ENCODE data around the gene DAPK2.
"Not testable (repeated sequence)": the region's sequence is repeated elsewhere in the genome, so short reads cannot be mapped to it uniquely, and the experiment has no call there.

The DAPK2 gene

DNA sequence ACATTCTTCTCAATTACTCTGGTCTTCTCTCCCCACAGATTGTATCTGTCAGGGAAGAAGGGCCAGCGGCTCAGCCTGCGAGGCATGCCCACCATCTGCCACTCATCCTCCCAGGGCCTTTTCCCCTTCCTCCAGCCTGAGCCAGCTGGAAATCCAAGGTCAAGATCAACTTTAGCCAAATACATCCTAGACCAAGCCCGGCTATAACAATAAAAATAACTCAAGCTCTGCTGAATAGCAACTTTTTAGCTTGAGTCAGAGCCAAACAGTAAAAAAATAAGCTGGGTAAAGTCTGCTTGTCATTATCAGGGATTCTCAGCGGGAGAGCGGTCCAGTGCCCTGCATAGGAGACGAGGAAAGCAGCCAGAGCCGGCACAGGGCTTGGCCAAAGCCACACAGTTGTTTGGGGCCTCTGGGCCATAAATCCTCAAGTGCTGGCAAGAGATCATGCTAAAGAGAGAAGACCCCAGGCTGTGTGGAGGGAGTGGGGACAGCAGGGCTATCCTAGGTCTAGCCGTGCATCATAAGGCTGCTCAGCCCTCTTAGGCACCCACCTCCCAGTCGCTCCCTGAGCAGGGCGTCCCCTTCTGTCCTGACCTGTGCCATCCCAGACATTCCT, 136.4 kb downstream of the DAPK2 start:
- DNase-seq: no peak

DNA sequence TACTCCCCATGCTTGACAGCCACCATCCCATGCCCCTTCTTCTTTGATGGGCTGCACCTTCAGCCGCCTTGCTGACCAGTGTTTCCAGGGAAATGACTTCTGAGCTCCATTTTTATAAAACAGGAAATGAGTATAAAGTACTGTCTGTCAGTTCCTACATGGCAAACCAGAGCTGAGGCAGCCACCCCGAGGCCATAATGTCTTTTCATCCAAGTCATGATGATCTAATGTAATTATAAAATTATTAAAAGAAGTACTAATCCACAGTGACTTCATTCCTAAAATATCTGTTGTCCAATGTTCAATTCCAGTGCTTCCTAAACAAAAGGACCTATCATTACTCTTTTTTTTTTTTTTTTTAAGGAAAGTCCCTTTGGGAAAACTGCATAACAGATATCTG, 137.3 kb downstream of the DAPK2 start:
- DNase-seq: peak; percentile 48

DNA sequence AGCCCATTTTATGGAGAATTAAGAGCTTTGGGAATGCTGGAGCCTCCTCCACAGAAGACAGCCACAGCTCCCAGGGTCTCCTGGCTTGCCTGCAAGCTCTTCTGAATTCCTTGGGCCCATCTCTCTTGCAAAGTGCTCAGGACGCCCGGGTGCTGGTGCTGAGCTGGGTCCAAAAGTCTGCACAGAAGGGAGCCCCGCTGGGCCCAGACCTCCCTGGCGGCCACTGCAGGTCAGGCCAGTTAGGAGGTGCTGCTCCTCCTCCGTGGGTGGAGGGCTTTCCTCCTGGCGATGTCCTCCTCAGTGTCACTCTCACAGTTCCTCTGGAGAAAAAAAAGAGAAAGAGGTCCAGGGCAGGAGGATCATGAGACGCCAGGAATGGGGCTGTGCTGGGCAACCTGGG, 138.0 kb downstream of the DAPK2 start:
- no peak for DNase-seq

DNA sequence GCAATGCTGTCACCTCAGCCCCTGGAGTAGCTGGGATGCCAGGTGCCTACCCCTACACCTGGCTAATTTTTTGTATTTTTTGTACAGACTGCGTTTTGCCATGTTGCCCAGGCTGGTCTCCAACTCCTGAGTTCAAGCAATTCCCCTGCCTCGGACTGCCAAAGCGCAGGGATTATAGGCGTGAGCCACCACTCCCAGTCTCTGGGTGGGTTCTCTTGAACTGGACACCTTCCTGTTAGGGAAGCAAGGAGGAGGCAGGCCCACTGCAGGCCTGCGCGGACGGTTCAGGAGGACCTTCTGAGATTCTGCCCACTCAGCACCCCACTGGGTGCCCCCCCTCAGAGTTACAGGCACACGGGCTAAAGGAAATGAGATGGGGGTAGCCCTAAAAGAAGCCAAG, 138.8 kb downstream of the DAPK2 start:
- DNase-seq: no peak

DNA sequence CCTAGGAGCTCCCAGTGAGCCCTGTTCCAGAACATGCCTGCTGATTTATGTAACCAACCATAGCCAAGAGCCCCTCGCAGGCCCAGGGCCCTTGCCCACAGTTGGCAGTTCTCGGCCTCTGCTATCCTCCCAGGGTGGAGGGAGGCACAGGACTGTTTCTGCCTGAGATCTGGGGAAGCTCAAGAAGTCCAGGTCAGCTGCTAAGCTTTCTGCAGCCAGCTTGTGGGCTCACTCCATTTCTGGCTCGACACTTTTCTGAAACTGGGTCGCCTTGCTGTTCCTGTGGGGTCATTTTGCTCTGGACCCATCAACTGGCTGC, 140.1 kb downstream of the DAPK2 start:
- DNase-seq: no peak

DNA sequence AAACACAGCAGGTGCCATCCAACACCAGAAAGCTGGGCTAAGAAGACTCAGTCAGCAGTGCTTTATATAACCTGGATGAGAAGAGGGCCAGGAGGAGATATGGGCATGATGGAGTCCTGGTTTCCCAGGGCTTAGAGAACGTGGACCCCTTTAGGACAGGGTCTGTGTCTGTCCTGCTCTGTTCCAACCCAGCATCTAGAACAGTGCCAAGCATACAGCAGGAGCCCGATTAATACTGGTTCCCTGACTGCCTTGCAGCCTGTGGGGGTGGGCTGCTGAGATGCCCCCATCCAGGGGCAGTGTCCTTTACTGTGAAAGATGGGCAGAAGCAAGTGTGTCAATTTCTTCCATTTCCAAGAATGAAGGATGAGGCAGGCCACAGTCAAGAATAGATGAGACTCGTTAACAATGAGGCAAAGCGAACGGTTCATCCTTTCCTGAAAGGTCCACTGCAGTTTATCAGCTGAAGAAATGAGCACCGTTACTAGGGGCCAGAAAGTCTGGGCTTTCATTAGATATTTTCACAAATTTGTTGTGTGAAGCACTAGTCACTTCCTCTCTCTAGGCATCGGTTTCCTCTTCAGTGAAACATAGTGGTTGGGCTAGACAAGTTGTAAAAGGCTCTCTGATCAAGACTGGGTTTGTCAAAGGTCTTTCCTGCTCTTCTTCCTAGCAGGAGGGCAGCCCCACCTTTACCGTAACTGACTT, 140.6 kb downstream of the DAPK2 start:
- peak; percentile 48 for DNase-seq

DNA sequence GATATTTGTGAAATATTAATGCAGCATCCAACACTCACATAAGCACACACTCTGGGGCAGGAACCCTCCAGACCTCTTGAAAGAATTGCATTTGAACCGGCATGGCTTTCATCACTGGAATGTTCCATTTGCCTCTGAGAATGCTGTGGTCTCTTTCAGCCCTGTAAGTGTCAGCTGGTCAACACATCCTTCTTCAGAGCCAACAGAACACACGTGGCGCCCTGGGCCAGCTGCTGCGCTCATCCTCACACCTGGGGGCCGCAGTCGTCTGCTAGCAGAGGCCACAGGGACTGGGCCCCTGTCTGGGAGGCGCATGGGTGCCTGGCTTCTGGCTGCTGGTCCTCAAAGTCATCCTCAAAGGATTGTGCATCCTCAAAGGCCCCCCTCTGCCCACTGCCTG, 141.2 kb downstream of the DAPK2 start:
- DNase-seq: no peak

DNA sequence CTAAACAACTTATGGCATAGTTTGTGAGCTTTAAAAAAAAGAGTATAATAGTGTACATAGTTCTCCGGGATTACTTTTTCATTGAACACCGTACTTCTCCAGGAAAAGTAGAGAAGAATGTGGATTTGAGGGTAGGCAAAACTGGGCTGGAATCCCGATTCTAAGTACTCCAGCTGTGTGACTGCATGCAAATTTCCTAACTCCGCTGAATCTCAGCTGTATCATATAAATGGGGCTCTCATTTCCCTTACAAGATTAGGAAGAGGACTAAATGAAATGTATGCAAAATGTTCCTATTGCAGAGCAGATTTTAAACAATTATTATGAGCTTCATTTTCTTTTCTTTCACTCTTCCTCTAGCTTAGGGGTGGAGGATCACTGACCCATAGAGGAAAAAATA, 142.2 kb downstream of the DAPK2 start:
- DNase-seq: no peak

DNA sequence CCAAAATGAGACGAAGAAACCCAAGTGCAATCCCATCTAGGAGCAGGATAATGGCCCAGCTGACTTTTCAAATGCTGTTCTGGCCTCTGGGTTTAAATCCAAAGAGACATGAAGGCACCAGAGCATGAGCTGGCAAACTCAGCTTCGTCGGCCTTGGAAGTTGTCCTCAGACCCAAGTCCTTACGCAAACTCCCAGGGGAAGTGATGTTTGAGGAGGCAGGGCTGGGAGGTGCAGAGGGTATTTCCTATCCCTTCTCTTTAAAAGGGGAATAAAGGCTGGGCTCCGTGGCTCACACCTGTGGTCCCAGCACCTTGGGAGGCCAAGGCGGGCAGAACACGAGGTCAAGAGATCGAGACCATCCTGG, 143.6 kb downstream of the DAPK2 start:
- DNase-seq: no peak

DNA sequence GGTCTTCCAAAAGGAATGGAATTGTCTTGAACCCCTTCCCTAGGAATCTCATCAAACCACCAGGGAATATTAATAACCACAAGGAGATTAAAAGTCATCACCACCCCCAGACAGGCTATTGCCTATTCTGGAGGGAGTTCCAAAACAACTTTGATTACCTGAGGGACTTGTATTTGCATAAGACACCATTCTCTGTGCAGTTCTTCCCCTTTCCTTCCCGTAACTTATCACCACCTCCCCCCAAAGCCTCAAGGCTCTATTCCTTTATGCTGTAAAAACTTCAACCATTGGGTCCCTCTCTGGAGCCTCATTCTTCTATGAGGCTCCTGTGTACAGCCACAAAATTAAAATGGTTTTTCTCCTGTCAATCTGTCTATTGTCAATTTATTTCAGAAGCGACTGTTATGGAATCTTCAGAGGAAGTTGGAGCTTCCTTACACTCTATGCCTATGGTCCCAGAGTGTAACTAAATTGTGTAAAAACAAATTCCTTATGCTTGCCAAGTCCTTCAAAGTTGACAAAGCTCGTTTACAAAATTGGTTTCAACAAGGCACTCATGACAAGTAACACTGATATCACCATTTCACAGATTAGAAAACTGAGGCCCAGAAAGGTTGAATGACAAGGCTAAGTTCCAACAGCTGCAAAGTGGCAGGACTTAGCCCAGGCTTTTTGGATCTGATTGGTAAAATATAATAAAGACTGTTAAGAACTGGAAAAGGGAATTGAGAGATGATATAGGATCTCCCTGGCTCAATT, 144.2 kb downstream of the DAPK2 start:
- DNase-seq: no peak

DNA sequence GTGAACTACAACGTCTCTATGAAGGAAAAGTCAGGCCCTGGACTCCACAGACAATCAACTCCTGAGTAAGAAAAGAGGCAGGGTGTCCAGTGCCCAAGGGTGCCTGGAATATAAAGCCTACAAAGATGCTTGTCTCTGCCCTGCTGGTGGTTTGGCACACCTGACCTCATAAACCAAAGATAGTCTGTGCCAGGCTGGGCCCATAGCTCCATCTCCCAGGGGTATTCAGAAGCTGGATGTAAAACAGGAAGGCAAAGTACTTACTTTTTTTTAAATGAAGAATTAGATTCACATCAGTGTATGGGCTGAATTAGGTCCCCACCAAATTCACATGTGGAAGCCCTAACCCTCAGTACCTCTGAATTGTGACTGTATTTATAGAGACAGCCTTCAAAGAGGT, 146.0 kb downstream of the DAPK2 start:
- no peak for DNase-seq

DNA sequence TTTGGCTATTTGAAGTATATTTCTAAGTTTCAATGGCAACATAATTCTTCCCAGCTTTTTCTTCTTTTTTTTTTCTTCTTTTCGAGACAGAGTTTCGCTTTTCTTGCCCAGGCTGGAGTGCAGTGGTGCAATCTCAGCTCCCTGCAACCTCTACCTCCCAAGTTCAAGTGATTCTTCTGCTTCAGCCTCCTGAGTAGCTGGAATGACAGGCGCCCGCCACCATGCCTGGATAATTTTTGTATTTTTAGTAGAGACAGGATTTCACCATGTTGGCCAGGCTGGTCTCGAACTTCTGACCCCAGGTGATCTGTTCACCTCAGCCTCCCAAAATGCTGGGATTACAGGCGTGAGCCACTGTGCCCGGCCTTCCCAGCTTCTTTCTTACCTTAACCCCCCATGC, 146.7 kb downstream of the DAPK2 start:
- not testable (repeated sequence) for DNase-seq

DNA sequence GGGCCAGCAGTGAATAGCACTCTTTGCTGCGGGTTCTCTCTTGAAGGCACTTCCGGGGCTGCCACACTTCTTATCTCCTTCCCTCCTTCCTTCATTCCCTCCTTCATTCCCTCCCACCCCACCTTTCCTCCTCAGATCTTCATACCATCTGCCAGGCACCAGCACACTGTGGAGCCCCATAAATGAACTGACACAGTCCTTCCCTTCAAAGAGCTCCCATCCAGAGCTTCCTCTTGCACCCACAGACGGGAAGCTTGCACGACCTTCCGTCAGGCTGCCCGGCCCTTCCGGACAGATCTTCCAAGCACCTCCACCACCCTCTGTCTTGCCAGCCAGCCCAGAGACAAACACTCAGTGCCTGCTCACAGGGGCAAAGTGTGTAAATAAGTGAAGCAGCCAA, 147.1 kb downstream of the DAPK2 start:
- no peak for DNase-seq

DNA sequence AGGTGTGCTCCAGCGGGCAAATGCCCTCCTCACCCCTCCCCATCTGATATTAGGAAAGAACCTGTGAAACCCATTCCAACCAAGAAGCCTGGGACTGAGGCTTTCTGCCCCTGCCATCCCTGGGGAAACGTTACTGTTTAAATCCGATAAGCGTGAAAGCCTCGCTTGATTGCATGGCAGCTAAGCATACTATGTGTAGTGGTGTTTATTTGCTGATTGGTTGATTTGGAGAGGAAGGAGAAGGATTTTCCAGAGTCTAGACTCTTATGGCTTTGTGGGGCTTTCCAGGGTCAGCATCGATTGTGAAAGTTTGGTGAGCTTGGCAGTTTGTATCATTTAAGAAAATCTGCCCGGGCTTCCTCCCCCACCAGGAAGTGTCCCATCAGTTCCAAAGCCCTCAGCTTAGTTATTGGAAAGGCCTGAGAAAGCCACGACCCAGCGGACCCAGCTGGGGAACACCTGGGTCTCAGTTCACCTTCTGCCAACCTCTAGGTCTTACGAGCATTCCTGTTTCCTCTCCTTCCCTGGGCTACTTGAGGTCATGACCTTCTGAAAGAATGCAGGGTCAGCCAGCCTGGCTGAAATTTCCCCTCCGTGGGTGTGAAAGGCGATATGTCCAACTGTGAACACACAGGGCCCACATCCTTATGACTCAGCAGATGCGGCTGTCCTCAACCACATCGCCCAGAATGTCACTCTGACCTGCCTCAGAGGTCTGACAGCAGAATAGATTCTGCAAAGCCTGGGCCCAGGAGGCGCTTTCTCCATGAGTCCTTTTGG, 149.8 kb downstream of the DAPK2 start:
- DNase-seq: peak; percentile 76

DNA sequence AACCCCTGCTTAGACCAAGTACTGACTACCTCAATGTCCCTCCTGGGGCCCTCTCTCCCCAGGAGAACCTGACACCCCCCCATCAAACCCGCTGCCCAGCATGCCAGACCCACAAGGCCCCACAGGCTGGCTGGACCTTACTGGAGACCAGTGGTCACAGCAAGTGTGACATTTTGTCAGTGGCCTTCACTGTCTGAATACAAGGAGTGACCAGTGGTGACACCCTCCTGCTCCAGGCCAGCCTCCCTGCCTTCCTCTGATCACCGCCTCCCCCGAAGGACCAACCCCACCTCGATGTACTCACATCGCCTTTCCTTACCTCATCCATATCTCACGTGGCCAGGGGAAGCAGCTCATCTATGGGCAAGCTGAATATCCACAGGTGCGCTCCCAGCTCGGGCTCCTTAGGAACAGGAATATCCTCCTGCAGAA, 150.5 kb downstream of the DAPK2 start:
- DNase-seq: no peak

DNA sequence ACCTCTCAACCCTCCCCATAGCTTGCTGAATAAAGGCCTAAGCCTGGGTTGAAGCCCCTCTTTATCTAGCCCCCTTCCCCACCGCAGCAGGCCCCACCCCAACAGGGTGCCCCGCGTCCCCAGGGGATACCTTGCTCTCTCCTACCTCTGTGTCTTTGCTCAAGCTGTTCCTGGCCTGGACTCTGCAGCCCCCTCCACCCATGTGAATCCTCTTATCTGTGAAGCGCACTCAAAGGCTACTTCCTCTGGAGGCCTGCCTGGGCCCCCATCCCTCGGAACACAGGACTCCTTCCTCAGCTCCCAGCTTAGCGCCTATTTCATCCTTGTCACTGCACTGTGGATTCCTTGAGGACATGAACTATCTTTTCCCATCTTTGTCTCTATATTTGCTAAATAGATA, 151.1 kb downstream of the DAPK2 start:
- DNase-seq: no peak

DNA sequence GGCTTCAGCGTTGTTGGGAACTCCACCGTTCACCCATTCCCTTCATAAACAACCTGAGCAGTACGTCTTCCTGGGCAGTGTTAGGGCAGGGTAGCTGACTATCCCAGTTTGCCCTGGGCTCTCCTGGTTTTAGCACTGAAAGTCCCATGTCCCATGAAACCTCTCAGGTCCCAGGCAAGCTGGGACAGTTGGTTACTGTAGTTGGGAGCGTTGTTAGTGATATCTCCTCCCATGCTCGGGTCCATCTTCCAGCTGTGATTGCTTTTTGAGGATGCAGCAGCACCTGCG, 151.7 kb downstream of the DAPK2 start:
- no peak for DNase-seq

DNA sequence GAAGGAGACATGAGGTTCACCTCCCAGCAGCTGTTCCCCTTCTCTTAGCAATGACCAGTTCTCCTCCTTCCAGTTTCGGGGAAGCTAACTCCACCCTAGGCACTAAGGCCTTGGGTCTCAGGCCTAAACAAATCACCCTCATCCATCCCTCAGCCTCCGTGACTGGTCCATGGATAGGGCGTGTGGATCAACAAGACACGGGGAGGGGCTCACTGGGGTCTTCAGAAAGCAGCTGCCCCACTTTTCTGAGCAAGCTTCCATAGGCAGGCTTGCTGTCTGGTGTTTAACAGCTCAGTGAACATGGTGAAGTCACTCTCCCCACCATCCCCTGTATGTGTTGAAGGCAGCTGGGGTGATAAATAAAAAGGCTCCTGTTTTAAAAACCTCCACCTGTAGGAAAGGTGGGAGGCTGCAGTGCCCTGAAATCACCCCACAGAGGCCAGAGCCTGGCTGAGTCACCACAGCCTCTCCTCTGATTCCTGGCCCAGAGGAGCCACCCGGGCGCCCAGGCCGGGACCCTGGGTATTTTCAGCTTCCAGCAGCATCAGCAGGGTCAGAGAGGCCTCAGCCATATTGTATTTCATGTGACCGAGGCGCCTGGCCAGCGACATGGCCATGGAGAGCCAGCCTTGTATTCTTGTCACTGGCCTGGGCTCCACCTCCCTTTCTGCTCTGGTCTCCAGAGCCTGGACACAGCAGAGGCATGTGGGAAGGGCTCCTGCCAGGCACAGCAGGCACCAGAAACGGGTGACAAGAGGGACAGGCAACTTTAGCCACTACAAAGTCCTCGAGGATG, 152.2 kb downstream of the DAPK2 start:
- DNase-seq: no peak

DNA sequence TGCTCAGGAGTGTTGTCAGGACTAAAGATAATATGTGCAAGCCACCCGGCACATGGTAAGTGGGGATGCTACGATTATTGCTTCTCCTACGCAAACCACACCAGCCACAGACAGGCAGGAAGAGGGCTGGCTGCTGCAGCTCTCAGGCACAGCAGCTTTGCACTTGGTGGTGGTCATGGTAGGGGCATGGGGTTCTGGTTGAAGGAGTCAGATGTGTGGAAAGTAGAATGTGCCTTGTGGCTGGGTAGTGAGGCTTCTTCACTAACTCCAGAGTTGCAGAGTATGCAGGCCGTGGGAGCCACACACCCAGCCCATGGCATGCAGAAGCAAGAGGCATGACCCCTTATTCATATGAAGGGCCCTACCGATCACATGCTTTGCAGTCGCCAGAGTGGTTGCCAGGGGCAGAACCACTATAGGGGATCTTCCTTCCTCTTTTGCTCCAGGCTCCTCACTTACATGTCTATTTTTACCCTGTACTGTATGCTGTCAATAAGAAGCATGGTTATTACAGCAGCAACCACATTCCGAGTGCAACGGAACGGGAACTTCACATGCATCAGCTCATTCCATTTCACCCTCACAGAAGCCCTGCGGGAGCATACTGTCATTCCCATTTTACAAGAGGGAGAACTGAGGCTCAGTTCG, 153.4 kb downstream of the DAPK2 start:
- peak; percentile 95 for DNase-seq

DNA sequence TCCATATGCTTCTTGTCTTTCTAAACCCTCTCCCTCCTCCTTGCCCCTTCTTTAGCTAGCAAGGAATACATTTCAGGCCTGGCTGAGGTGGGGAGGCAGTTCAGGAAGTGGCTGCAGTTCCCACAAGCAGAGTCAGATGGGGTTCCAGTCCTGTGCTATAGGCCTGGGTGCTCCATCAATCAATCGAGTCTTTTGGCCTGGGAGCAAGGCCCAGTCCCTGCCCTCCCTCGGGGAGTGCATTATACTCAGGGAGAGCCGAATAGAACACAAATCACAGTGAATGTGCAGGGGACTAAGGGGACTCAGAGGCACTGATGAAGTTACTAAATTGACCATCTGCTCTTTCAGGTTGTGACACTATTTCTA, 154.5 kb downstream of the DAPK2 start:
- DNase-seq: no peak

DNA sequence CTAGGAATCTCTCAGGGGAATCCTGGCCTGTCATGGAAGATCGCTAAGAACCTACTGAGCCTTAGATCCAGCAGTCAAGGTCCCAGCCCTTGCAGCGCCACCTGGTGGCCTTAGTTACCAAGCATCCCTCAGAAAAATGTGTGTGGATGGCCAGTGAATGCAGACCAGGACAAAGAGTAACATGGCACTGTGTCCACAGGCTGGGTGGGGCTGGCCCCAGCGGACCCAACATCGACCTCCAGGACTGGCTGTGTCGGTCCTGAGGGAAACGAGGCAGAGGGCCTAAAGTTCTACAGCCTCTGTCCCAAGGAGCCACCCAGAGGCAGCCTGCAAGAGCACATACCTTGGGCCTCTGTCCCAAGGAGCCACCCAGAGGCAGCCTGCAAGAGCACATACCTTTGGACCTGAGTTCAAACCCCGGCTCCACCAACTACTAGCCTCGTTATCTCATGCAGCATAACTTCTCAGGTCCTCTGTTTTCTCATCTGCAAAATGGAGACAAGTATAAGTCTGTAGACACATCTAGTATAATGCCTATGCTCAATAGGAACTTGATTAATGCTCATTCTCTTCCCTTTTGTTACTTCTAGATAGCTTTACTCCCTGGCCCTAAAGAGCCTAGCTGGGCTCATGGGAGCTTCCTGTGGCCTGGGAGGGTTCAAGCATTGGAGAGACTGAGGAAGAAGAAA, 155.1 kb downstream of the DAPK2 start:
- peak; percentile 56 for DNase-seq

DNA sequence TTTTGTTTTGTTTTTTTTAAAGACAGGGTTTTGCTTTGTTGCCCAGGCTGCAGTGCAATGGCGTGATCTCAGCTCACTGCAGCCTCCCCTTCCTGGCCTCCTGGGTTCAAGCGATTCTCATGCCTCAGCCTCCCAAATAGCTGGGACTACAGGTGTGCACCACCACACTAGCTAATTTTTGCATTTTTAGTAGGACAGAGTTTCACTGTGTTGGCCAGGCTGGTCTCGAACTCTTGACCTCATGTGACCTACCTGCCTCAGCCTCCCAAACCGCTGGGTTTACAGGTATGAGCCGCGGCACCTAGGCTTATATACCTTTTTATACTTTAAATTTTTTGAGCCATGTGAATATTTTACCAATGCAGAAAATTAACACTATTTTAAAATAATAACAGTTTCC, 155.7 kb downstream of the DAPK2 start:
- no peak for DNase-seq
